NCI-H1930 (cell line): Measurements from ENCODE around the gene GPER1.
A peak's percentile ranks its signal among the peaks of the same experiment; 100 is the strongest.
"Not testable (repeated sequence)": the region's sequence is repeated elsewhere in the genome, so short reads cannot be mapped to it uniquely, and the experiment has no call there.

Experiments
- DNase-seq, 2 experiments: peaks; one replicate each; lab custom pipeline; 2025; lab: John Stamatoyannopoulos, UW

The GPER1 gene

GRCh38 chr7:1070544-1071011, 17.3 kb upstream of the GPER1 start:
- no peak for DNase-seq

- no peak for DNase-seq
Measured at GRCh38 chr7:1071731-1072254, 16.1 kb upstream of the GPER1 start.

- DNase-seq, result no peak
Measured at GRCh38 chr7:1073142-1073977, 14.6 kb upstream of the GPER1 start.

- not testable (repeated sequence) for DNase-seq
Measured at GRCh38 chr7:1074018-1074417, 13.9 kb upstream of the GPER1 start.

GRCh38 chr7:1074593-1075431, 13.1 kb upstream of the GPER1 start:
- DNase-seq, result no peak

GRCh38 chr7:1076184-1077072, 11.5 kb upstream of the GPER1 start:
- no peak for DNase-seq

GRCh38 chr7:1078519-1078918, 9.4 kb upstream of the GPER1 start:
- DNase-seq, result no peak

GRCh38 chr7:1078985-1079384, 8.9 kb upstream of the GPER1 start:
- no peak for DNase-seq

GRCh38 chr7:1079546-1079945, 8.4 kb upstream of the GPER1 start:
- DNase-seq, result no peak

GRCh38 chr7:1080252-1080920, 7.5 kb upstream of the GPER1 start:
- no peak for DNase-seq

GRCh38 chr7:1080921-1081255, 7.0 kb upstream of the GPER1 start:
- no peak for DNase-seq

- DNase-seq, result no peak
Measured at GRCh38 chr7:1081336-1081735, 6.6 kb upstream of the GPER1 start.

- no peak for DNase-seq
Measured at GRCh38 chr7:1081931-1082401, 5.9 kb upstream of the GPER1 start.

- DNase-seq, result no peak
Measured at GRCh38 chr7:1083729-1084657, 3.9 kb upstream of the GPER1 start.

- DNase-seq, result no peak
Measured at GRCh38 chr7:1085266-1085665, 2.6 kb upstream of the GPER1 start.

- DNase-seq, result no peak
Measured at GRCh38 chr7:1085910-1086421, 1.9 kb upstream of the GPER1 start.

- peak in 1 of 2 experiments; percentile 20 for DNase-seq
Measured at GRCh38 chr7:1086588-1087464, 1.1 kb upstream of the GPER1 start.

- no peak for DNase-seq
Measured at GRCh38 chr7:1087465-1087814, 473 bp upstream of the GPER1 start.

- no peak for DNase-seq
Measured at GRCh38 chr7:1090236-1090635, 2.3 kb downstream of the GPER1 start.
